ENCODE results near the gene DAP3.
A peak's percentile ranks its signal among the peaks of the same experiment; 100 is the strongest.
"Not testable (repeated sequence)": the region's sequence is repeated elsewhere in the genome, so short reads cannot be mapped to it uniquely, and the experiment has no call there.

Gene DAP3

DNA sequence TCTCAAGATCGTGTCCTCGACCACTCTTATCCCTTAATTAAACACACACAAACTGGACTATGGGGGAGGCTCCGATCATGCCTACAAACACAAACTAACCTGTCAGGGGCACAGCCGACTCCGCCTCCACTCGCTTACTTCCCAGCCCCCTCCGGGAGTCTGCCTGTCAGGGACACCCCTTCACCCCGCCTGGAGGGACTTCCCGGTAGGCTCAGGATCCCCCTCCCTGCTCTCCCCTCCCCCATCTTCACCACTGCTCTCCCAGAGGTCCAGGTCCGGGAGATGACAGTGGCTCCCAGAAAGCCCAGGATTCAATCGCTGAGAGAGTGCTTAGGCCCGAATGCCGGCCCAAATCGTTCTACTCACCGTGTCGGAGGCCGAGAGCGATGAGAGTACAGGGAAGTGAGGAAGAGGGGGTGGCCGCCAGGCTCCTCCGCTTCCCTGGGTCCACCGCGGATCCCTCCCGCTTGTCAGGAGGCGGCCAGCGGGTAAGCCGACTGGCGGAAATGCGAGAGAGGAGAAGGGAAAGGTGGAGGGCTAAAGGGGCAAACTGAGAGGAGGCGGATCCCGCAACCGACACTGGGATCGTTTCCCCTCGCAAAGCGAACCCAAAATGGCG is 1.1 kb upstream of the DAP3 start:
- not testable (repeated sequence) for DNase-seq

DNA sequence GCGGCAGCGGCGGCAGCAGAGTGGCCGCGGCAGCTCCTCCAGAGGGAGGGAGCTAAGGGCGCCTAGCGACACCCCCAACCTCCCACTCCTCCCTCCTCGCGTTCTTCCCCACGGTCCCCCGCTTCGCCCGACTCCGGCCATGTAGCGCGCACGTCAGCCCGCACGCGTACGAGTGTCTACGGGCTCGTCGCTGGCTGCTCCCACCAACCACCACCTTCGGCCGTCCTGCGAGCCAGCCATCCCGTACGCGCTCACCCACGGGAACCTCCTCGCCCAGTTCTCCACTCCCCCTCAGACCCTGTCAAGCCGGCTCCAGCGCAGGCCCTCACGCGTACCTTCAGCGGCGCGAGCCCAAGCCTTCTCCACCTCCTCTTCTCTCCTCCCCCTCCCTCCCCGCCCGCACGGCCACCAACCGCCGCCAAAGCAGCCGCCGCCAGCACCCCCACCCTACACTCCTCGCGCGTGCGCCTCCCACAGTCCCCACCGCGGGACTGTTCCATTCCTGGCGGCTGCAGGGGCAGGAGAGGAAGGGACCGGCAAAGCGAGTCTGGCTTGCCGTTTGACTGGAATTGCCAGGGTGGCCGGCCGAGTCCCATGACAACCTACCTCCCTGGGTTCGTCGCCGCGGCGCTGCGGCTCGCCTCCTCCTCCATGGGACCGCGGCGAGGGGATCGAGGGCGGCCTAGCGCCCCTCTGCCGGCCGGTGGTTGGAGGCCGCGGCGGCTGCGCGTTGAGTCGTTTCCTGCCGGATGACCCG is 389 bp upstream of the DAP3 start, which contains the start of gene YY1AP1:
Gene YY1AP1 (minus strand): TSS at position 451 of the 757 bp plus-strand sequence. CDS start 8,338 bp downstream, outside the sequence.
- DNase-seq = peak; percentile 84

DNA sequence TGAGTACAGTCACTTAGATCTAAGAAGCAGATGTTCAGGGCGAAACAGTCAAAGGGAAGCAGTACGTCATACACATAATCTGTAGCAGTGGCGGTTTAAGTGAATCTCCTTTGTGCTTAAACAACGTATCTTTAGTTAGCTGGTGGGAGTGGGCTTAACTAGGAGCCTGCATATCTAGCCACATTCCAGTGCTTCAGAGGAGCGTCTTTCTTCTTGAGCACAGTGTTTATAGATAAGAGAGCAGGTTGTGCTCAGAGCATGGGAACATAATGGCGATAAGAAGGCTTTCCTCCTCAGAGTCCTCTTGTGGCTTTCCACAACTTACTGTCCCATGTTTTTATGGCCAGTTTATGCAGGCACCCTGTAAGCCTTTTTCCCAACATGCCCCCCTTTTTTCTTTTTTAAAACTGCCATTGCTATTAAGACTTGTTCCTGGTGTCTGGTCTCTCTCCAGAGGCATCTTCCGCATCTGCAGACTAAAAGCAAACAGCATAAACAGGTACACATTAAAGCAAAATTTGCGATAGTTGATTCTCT is 3.2 kb downstream of the DAP3 start:
- no peak for DNase-seq

DNA sequence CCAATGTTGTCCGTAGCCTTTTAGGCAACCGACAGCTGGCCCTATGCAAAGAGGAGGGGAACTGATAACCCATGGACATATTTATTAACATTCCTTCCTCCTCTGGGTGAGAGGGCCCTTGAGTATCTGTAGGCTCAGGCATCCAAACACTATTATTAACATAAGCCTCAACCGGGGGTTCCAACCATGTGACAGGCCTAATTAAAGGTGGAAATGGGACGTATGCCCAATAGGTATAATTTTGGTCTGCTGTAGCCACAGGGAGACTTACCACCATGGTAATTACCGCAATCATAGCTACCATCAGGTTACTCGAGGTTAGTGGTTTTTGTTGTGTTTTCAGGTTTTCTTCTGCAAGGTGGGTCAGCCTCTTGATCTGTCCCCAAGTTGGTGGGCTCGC is 5.3 kb downstream of the DAP3 start:
- DNase-seq = no peak

DNA sequence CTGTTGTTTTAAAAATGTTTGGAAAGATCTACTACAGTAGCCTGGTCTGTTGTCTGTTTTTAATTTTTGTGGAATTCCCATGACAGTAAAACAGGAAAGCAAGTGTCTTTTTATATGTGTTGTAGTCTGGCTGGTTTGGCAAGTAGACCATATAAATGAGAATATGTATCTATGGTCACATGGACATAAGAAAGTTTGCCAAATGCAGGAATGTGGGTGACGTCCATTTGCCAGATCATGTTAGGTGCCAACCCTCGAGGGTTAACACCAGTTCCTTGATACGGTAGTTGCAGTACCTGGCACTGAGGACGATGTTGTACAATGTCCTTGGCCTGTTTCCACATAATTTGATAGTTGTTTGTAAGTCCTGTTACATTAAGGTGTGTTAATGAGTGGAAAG is 6.2 kb downstream of the DAP3 start:
- no peak for DNase-seq

DNA sequence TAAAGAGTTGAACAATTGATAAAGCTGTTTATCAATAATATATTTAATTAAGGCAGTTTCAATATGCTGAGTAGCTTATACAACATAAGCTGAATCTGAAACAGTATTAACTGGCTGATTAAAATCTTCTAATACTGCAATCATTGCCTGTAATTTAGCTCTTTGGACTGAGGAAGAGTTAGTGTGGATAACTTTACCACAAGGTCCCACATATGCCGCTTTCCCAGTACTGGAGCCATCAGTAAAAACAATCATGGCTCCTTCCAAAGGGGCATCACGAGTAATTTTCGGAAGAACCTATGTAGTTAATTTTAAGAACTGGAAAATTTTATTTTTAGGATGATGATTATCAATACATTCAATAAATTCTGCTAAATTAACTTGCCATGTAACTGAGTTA is 6.7 kb downstream of the DAP3 start:
- DNase-seq = no peak

DNA sequence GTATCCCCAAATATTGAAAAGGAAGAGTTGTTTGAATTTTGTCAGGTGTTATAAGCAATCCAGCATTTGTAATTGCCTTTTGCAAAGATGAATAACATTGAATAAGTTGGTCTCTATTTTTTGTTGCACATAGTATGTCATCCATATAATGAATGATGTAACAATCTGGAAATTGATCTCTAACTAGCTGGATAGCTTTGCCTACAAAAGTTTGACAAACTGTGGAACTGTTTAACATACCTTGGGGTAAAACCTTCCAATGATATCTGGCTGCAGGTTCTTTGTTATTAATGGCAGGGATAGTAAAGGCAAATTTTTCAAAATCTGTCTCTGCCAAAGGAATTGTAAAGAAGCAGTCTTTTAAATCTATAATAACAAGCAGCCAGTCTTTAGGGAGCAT is 7.6 kb downstream of the DAP3 start:
- DNase-seq = no peak

DNA sequence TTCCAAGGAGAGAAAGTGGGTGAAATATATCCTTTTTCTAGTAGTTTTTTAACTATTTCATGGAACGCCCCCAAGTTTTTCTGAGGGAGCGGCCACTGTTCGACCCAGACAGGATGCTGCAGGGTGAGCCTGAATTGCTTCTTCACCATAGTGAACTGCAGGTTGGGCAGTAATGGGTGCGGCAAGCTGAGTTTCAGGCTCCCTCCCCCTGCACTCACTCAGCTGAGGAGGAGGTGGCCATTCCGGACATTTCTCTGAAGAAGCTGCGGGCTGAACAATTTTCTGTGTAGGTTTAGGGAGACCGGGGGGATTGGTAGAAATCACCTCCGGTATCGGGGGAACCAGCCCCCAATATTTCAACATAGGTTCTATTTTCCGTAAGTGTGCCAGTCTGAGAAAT is 8.2 kb downstream of the DAP3 start:
- no peak for DNase-seq

DNA sequence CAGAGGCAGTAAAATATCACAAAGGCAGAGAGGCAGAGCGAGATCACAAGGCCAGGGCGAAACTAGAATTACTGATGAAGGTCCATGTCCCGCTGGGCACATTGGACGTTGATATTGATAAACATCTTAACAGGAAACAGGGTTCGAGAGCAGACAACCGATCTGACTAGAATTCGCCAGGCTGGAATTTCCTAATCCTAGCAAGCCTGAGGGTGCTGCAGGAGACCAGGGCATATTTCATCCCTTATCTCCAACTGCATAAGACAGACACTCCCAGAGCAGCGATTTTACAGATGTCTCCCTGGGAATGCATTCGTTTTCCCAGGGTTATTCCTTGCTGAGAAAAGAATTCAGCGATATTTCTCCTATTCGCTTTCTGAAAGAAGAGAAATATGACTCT is 8.7 kb downstream of the DAP3 start:
- DNase-seq = not testable (repeated sequence)

DNA sequence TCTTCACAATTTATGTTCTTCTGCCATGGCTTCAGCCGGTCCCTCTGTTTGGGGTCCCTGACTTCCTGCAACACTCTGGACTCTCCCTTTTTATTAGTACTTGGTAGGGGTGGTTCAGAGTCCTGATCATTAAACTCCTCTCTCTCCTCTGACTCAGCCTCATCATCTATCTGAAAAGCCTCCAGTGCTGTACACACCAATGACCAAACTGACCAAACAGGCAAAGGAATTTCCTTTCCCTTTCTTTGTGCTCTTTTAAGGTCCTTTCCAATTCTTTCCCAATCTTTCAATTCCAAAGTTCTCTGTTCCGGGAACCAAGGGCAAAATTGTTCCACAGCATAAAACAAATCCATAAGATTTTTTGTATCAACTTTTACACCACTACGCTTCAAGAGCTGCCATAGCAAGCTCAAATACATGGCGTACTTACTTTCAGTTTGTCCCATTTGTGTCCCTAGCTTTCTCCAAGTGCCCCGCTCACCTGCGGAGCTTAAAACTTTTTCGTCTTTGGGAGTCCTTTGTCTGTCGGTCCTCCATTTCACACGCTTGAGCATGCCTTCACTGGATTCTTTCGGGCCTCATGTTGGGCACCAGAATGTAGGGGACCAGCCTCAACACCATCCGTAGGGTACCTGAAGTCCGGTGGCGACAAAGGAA is 9.6 kb downstream of the DAP3 start:
- no peak for DNase-seq

DNA sequence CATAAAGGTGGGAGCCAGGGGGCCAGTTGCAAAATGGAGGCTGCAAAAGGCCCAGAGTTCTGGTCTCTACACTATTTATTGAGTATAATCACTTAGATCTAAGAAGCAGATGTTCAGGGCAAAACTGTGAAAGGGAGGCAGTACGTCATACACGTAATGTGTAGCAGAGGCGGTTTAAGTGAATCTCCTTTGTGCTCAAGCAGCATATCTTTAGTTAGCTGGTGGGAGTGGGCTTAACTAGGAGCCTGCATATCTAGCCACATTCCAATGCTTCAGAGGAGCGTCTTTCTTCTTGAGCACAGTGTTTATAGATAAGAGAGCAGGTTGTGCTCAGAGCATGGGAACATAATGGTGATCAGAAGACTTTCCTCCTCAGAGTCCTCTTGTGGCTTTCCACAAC is 10.2 kb downstream of the DAP3 start:
- DNase-seq = not testable (repeated sequence)

DNA sequence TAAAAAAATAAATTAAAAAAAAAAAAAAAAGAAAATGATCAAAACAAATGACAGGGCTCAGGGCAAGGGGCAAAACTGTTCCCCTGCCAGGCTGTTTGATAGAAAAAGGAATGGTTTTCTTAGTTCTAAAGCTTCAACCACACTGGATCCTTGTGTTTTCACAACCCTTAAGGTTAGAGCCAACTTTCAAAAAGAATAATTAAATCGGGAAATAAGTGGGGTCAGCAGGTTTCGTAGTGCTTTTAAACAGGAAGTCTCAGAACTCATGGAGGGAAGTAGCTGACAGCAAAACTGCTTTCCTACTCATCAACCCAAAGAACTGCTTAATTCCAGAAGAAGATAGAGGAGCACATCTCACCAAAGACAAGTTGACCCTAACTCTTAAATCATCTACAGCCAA is 12.8 kb downstream of the DAP3 start:
- not testable (repeated sequence) for DNase-seq

DNA sequence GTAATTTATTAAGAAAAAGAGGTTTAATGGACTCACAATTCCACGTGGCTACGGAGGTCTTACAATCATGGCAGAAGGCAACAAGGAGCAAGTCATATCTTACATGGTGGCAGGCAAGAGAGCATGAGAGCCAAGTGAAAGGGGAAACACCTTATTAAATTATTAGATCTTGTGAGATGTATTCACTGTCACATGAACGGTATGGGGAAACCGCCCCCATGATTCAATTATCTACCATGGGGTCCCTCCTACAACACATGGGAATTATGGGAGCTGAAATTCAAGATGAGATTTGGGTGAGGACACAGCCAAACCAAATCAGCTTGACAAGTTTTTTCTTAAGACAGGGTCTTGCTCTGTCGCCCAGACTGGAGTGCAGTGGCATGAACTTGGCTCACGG is 14.3 kb downstream of the DAP3 start:
- DNase-seq = no peak

DNA sequence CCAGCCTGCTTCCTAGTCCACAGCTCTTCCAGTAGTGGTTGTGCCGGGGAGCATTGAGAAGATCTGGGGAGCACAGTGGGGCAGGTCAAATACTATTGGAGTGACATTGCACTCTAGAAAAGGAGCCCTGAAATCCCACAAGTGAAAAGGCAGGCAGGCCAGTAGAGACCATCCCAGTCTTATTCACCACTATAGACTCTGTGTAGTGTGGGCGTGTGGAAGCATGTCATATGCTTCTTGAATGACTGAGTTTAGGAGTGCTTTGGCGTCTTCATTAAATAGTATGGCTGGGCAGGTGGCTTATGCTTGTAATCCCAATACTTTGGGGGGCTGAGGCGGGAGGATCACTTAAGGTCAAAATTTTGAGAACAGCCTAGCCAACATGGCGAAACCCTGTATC is 15.5 kb downstream of the DAP3 start:
- not testable (repeated sequence) for DNase-seq

DNA sequence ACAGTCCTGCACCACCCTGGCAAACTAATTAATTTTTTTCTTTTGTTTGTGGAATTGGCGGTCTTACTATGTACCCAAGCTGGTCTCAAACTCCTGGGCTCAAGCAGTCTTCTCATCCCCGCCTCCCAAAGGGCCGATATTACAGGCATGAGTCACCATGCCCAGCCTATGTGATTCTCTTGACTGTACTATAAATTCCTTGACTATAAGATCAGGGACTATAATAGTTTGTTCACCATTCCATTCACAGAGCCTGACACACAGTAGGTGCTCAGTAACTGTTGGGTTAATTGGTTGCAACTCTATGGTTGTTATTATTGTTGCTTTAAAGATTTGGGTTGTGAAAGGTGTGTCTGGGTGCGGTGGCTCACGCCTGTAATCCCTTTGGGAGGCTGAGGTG is 17.2 kb downstream of the DAP3 start:
- no peak for DNase-seq

DNA sequence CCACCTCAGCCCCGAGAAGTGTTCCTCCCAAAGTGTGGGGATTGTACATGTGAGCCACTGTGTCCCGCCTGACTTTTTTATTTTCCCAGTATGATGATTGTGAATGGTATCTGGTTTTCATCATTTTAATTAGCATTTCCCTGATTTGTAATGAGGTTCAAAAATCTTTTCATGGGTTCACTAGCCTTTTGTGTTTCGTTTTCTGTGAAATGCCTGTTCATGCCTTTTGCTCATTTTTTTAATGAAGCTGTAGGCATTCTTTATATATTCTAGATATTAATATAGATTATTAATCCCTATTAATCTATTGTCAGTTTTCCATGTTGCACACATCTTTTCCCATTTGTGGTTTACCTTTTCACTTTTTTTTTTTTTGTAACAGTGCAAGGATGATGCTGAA is 20.5 kb downstream of the DAP3 start:
- DNase-seq = no peak

DNA sequence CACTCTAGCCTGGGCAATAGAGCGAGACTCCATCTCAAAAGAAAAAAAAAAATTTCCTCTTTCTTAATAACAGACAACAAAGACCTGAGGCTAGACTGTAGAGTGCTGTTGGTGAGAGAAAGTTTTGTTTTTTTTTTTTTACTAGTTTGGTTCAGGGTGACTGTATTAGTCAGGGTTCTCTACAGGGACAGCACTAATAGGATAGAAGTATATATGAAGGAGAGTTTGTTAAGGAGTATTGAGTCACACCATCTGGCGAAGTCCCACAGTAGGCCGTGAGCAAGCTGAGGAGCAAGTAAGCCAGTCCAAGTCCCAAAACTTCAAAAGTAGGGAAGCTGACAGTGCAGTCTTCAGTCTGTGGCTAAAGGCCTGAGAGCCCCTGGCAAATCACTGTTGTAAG is 22.6 kb downstream of the DAP3 start:
- DNase-seq = not testable (repeated sequence)

DNA sequence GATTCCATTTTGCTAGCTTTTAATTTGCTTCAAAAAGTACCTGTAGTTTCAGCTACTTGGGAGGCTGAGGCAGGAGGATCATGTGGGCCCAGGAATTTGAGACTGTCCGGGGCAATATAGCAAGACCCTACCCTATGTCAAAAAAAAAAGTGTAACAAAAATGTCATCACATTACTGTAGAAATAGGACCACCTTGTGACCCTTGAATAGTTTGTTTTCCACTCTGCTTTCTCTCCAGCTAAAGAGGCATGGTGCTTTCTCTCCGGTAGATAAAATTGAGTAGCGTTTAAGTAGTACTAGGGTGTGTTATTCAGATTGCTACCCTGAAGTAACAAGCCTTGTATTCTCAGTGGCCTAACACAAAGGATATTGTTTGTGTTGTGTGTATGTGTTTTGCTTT is 23.7 kb downstream of the DAP3 start:
- not testable (repeated sequence) for DNase-seq

DNA sequence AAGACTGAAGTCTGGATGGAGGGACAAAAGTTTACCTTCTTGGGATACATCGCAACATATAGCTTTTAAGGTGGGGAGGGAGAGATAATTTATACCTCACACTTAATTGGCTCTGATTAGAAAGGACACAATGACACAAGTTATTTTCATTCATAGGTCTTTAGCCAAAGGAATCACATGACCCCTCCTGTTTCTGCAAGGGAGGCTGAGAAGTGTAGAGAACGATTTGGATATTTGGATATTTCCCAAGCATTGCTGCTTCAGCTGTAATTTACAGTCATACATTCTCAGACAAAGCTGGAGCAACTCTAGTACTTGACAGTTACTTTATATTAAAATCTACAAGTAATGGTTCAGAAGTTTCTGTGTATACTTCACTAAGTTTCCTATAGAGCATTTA is 24.2 kb downstream of the DAP3 start:
- no peak for DNase-seq

DNA sequence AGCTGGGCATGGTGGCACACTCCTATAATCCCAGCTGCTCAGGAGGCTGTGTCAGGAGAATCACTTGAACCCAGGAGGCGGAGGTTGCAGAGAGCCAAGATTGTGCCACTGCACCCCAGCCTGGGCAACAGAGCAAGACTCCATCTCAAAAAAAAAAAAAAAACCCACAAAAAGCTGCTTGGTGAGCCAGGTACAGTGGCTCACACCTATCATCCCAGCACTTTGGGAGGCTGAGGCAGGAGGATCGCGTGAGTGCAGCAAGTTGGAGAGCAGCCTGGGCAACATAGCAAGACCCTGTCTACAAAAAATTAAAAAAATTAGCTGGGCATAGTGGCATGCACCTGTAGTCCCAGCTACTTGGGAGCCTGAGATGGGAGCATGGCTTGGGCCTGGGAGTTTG is 26.2 kb downstream of the DAP3 start:
- DNase-seq = not testable (repeated sequence)

DNA sequence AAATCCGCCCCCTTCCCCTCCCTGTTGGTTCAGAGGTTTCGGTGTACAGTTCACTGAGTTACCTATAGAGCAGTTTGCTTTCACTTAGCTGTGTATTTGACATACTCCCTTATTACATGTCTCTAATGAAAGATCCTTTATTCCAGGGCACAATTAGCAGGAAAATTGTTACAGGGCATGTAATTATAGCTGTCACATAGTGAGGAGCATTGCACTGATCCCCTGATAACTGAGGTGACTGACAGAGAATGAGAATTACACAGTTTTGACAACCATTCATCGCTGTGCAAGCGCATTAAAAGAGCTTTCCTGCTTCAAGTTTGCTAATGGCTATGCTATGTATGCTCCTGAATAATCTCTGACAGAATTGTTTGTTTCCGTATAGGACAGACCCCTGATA is 26.9 kb downstream of the DAP3 start:
- no peak for DNase-seq

DNA sequence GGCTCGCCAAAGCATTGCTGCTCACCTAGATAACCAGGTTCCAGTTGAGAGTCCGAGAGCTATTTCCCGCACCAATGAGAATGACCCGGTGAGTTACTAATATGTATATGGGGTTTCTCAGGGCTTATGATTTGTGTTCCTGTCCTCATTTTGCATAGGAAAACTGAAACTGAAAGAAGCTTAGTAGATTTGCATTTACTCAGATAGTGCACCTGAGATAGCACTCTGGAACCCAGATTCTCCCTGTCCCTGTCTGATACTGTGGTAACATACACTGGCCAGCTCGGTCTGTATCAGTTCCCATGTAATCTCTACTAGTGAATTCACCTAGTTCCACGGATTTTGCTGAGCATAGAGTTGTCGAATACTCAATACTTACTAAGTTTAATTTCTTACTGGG is 28.1 kb downstream of the DAP3 start:
- DNase-seq = no peak

DNA sequence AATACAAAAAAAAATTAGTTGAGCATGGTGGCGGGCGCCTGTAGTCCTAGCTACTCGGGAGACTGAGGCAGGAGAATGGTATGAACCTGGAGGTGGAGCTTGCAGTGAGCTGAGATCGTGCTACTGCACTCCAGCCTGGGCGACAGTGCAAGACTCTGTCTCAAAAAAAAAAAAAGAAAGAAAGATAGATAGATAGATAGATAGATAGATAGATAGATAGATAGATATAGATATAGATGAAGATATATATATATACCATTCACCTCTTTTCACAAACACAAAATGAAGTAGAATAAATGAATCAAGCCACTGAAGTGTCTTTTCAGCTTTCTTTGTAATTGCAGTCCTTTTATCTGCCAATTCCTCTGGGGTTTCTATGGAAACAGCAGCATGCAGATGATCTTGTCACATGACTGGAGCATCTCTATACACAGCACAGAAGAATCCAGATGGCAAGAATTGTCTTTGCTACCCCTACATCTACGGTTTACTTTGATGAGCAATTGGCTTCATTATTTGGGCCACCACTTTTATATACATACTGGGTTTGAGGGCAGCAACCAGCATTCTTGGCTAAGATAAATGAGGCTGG is 29.7 kb downstream of the DAP3 start:
- DNase-seq = not testable (repeated sequence)

DNA sequence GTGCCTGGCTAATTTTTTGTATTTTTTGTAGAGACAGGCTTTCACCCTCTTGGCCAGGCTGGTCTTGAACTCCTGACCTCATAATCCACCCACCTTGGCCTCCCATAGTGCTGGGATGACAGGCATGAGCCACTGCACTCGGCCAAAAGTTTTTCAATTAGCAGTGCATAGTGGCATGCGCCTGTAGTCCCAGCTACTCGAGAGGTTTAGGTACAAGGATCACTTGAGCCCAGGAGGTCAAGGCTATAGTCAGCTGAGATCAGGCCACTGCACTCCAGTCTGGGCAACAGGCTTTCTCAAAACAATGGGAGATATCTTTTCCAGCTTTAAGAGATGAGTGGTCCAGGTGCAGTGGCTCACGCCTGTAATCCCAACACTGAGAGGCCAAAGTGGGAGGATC is 30.8 kb downstream of the DAP3 start:
- DNase-seq = no peak
